AML-193 (cell line): Measurements from ENCODE around the gene METTL24.
"Not testable (repeated sequence)": the region's sequence is repeated elsewhere in the genome, so short reads cannot be mapped to it uniquely, and the experiment has no call there.

Experiments
- DNase-seq, 2 experiments: peaks; one replicate each; lab custom pipeline; 2025; lab: John Stamatoyannopoulos, UW

METTL24 gene

DNA sequence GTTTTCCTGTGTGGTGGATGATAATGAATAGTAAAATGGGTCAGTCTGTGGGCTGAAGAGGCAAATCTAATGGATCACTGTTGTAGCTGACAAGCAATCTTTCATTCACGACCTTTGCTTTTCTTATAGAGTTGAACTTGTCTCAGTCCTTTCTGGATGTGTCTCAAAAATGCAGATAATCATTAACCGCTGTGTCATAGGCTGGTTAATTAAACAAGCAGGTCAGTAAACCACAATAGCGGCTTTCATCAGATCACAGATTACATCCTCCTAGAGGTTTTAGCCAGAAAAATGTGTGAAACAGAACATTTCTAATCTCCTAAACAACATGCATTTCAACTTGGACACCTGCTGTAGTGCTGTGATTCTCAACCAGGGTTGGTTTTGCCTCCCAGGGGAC is 2.5 kb upstream of the METTL24 start:
- no peak for DNase-seq

DNA sequence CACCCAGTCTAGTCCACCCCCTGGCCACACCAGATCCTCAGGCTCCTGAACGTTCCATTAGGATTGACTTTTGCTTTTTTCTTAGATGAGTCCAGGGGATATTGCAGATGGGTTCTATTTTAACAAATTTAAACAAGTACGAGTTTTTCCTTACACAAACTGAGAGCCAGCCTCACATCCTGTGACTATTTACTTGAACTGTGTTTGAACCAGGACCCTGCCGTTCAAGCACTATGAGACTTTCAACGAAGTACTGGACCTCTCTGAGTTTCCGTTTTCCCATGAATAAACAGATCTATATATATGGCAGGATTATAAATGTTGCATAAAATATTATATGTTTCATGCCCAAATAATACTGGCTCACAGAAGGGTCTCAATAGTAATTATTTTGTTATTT is 1.4 kb upstream of the METTL24 start:
- no peak for DNase-seq

DNA sequence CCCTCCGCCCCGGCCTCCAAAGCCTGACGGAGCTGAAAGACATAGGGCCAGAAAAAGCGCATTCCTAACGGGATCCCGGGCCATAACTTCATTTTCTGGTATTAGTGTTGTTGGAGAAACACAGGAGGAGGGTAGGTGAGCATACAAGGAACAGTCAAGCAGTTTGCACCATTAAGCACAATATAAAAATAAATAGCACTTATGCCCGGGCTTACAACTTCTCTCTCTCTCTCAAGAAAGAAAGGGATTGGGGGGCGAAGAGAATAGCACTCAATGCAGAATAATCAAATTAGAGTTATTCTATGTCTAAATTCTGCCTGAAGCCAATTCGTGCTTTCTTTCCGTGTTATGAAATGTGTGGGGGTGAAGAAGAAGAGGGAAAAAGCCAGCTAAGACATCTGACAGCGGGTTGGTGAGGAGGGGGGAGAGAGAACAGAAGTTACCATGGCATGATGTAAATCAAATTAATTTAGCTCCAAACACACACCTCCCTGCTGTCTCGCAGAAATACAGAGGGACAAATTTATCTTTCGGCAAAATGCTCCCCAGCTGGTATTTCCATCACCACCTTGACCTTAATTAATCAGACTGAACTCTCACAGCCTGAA is 508 bp upstream of the METTL24 start:
- no peak for DNase-seq

DNA sequence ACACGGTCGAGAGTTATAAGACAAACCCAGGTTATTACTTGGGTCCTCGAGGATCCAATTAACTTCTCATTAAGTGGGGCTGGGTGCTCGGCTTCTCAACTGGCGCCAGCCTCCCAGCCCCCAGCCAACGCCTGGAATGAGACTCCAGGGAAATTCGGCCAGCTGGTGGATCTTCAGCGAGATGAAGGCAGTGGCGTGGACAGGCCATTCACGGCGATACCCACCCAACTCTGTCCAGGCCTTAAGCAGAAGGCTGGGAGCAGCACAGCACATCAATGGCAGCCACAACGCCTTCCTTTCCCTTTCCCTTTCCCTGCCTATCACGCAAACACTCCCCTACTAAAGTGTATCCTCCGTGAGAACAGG is 868 bp downstream of the METTL24 start:
- DNase-seq, result no peak

DNA sequence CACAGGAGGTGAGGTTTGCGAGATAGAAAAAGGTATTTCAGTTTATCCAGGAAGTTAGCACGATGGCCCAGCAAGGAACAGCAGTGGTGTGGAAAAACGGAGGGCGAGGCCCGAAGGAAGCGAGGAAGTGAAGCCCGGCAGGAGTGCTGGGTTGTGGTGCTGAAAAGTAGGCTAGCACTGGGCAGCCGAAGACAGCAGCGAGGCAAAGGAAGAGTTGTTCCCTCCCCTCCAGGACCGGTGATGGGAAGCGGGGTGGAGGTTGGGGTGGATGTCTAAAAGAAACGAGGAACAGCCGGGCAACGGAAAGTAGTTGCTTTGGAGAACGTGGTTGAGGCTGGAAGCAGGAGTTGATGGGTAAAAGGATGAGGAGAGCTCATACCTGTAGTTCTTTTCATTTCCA is 1.4 kb downstream of the METTL24 start:
- no peak for DNase-seq

DNA sequence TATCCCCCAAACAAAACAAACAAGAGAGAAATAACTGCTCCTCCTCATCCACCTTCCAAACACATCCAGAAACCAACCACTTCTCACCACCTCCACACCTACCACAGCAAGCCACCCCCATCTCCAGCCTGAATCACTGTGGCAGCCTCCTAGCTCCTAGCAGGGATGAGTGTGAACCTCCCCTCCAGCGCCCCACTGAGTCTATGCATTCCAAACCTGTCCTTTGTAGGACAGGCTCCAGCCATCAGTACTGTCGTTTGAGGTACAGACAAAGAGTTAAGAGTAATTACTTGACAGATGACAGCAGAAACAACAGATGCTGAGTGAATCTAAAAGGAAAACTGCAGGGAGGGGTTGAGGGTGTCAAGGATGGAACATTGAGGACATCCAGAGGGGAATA is 2.4 kb downstream of the METTL24 start:
- no peak for DNase-seq

DNA sequence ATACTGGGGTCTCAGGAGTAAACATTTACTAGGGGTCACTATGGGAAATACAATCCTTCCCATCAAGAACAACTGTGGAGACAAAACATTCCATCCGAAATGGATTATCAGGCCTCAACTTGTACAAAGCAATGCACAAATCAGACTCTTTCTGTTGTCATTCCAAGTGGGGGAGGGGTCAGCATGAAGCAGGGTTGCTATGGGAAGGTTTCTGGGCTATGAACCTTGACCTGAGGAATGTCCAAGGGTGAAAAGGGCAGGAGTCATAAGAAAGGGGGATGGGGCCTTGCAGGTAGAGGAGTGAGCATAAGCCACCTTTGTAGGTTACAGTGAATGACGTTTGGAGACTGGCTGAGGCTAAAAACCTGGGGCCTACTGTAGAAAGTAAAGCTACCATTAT is 3.1 kb downstream of the METTL24 start:
- no peak for DNase-seq

DNA sequence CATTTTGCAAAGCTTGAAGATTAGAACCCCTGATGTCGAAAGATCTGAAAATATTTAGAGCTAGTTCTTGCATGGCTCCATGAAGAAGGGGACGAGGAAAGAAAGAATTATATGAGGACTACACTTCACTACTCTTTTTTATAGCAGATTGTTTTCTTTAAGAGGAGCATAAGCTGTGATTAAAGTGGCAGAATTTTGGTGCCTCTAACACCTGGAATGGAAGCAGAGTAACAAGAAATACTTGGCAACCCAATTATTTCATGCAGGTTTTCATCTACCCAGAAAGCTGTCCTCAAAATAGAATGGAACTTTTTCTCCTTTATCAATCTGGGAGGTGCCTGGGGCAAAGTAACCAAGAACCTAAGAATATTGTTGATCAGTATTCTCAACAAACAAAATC is 4.0 kb downstream of the METTL24 start:
- DNase-seq, result no peak

DNA sequence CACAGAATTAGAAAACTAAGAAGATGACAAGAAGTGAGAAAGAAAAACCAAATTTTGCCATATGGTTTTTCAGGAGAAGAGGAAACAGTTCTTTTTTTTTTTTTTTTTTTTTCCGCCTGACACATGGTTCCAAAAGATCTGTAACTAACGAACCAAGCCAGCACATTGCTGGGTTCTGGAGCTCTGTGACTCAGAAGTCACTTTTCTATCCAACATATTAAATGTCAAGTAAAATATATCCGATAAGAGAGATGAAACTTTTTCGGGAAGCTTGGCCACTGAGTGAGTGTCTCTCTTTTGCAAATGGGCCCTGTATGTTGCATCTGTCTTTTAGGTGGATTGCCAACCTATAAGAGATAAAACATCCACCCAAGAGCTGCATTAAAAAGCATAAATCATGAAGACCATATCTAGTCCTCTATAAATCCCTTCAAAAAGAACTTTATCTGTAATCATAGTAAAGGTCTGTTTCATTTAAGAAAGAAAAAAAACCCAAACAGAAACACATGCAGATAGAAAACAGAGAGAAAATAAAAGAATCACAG is 4.6 kb downstream of the METTL24 start:
- no peak for DNase-seq

DNA sequence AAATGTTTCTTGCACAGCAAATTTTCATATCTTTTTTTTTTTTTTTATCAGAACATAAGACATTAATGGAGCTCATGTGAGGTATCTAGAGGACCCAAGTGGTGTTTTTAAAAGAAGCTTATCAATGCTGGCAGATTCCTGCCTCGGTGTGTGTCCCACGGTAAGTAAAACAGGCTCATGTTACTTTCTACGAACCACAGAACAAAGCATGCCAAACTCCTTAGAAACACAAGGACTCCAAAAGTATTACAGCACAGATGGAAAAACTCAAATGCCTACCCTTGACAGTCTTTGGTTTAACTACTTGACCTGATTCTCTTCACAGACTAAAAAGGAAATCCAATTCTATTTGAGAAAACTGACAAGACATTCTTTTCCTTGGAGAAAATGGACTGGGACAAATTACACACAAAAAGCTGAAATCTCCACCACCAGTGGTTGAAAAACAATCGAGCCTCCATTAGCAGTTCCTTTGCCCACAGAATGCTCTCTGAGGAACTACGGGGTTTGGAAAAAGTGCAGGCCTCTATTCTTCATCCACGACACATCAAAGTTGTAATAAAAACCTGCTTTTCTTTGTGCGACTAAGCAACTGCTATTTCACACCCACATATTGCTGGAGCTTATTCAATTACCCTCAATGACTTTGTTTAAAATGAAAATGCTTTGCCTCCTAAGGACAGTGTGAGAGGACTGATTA is 5.4 kb downstream of the METTL24 start:
- no peak for DNase-seq

DNA sequence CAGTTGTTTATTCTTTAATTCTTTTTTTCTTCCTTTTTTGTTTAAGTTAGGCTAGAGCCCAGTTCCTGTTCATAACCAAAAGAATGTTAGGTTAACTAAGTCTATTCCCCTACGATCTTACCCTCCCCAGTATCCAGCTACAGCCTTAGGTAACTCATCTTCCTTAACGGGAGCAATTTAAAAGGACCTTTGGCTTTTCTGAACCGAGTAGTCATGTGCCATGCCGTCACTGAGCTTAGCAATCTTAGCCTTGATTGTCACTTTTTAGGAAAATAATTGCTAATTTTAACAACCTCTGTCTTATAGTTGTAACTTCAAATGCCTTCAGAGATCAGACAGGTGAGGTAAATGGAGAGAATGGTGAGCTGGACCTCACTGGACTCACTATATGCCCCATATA is 6.2 kb downstream of the METTL24 start:
- no peak for DNase-seq

DNA sequence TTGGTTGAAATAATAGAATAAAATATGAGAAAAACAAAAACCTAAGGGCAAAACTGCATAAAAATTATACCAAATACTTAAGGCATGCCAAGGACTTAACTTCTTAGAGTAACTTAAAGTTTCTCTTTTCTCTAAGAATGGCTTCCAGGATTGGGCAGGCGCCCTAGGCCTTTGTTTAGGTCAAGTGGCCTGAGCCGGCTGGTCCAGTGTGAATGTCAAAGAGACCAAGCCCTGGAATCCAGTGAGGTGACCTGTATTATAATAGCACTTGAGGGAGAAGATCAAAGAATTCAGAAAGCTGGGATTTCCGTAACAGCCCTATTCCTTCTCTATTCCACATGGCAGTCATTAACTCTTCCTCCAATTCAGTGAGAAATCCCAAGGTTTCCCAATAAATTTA is 6.6 kb downstream of the METTL24 start:
- DNase-seq, result no peak

DNA sequence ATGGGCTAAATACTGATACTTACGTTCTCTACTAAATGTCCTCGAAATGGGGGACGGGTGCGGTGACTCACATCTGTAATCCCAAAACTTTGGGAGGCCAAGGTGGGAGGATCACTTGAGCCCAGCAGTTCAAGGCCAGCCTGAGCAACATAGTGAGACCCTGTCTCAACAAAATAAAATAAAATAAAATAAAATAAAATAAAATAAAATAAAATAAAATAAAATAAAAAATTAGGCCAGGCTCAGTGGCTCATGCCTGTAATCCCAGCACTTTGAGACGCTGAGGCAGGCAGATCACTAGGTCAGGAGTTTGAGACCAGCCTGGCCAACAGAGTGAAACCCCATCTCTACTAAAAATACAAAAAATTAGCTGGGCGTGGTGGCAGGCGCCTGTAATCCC is 7.6 kb downstream of the METTL24 start:
- DNase-seq, result not testable (repeated sequence)

DNA sequence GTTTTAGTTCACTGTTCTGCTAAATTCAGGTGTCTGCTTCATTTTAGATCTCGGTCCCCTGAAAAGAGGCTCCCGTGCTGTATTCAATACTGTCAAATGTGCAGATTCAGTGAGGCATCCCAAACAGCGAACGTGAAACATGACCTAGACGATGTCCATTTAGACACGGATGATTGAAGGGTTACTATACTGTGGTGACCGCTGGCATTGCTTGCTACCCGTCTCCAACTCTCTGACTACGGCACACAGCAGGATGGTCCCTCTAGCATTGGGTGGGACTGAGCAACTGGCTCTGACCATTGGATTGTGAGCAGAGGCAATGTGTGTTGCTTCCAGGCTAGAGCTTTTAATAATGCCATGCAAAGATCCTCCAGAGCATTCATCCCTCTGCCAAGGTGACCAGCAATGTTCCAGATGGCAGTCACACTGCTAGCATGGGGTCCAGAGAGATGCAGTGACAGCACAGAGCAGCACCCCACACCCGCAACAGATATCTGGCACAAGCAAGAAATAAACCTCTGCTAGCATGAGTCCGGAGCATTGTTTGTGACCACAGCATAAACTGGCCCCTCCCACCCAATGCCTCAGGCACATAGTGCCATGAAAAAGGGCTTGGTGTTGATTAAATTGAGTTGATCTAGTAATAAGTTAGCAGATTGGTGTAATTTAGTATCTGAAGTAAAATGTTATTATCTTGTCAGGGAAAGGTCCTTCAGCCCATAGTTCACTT is 9.0 kb downstream of the METTL24 start:
- no peak for DNase-seq

DNA sequence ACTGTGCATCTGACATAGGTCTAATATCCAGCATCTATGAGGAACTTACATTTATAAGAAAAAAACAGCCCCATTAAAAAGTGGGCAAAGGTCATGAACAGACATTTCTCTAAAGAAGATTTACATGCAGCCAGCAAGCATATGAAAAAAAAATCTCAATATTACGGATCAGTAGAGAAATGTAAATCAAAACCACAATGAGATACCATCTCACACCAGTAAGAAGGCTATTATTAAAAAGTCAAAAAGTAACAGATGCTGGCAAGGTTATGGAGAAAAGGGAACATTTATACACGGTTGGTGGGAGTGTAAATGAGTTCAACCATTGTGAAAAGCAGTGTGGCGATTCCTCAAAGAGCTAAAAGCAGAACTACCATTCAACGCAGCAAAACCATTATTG is 13.1 kb downstream of the METTL24 start:
- no peak for DNase-seq

DNA sequence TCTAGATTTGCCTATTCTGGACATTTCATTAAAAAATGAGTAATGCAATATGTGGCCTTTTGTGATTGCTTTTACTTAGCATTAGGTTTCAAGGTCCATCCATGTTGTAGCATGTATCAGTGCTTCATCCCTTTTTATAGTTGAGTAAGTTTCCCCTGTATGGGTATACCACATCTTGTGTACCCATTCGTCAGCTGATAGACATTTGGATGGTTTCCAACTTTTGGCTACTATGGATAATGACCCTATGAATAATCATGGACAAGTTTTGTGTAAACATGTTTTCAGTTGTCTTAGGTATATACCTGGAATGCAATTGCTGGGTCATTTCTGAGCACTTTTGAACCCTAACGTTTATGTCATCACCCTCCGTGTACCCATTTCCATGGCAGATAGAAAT is 15.4 kb downstream of the METTL24 start:
- DNase-seq, result no peak

DNA sequence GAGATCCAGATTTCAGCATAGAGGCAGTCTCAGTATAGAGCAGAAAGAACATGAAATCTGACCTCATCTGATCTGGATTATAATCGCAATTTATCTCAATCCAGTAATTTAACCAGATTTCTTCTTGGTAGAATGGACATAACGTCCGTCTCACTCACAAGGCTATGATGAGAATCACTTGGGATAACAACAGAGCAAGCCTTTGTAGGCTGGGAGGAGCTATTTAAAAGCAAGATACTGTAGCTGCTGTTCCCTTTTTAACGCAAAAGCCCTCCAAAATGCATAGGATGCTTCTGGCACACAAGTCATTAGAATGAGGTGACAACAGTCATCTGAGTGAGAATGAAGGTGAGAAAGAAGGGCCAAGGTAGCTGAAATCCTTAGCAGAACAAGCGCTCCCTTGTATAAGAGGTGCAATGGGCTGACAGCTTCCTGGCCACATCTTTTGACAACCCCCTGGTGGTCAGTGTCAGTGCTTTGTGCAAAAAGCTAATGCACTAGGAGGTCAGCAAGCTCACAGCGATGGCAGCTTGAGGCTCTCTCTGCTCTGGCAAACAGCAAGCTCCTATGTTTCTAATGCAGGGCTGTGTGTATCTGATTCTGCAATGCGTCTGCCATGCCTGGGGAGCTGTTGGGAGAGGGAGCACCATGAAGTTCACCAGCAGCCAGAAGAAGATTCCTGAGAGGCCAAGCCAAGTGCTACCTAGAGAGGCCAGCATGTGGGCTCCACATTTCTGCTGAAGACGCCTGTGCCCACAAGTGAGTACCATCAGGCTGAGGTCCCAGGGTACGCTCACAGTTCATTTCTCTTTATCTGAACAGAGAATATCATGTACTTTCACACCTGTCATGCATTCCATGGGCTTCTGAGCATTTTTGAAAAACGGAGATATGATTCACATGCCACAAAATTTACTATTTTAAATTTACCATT is 16.2 kb downstream of the METTL24 start:
- DNase-seq, result peak in 1 of 2 experiments; percentile 26

DNA sequence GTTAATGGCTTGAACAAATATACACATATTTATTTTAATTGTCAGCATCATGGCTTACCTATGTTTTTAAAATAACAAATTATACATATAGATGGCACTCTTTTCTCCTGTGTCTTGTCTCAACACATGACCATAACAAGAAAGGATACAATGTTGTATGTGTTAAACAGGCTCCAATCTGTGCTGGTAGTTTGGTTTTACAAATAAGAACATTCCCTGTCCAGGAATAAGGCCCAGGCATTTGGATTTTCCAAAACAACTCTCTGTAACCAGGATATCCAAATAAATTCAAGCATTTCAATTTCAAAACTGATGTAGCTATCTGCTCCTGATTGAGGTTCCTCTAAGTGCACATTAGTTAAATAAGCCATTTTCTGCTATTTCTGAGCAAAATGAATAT is 17.1 kb downstream of the METTL24 start:
- no peak for DNase-seq

DNA sequence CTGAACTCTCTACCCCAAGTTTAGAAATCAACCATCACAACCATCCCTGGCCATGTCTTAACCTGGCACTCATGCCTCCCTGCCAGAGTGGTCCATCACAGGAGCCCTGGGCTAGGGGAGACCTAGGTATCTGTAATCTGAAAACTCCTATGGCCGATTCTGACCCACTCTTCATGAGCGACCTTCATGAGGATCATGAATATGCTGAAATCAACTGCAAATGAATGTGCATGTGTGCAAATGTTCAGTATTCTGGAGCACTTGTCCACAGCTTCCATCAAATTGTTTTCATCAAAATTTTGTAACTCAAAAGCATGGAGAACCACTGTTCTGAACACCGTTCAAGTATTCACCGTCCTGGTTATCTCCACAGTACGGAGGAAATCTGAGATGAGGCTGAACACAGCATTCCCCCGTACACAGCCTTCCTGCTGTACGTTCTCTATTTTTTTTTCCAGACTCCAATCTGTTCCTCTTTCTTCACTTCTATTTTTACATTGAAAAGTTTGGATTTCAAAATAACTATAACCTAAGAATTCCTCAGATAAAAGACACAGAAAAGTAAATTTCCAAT is 17.7 kb downstream of the METTL24 start:
- DNase-seq, result no peak

DNA sequence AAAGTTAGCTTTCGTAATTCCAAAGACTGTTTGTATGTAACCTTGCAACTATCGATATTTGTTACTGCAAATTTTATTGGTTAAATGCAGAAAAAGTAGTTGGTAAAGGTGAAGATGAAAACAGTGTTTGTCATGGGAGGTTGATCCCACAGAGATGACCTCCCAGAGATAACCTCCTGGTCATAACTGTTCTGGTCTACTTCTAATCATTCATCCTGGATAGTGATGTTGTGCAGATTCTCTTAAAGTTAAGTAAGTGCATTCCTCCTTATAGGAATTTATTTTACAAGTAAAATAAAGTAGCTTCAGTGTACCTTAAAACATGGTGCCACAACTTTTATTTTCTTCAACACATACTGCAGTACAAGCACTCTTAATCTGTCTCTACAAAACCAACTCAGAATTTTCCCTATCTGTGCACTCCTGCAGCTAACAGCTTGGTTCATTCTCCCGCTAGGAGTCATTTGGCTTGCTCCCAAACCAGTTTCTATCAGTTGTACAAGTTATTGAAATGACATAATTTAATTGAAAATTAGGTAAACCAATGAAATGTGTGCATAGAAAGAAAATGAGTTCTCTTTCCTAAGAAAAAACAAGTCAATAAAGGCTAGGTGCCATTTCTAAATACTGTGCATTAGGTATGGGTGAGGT is 19.2 kb downstream of the METTL24 start:
- no peak for DNase-seq

DNA sequence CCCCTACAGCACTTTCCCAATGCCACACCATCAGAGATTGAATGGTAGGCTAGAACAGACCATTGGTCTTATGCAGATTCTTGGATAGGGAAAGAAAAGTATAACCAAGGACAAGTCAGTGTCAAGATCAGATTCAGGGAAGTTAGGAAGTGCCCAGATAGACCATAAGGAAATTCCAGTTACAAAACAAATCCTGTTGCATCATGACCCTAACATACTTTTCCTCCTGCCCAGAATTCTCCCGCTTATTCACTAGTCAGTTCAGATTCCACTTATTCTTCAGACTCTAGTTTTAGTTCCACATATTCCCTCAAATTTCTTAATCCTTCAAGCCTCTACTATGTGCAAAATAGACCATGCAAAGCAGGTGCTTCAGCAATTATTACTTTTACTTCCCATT is 20.7 kb downstream of the METTL24 start:
- no peak for DNase-seq
